Glomerular visceral epithelial cell (primary cell): ENCODE measurements around the gene XPR1.

Experiments used
- DNase-seq: peaks from one replicate; pipeline ENCODE4 v3.0.0-alpha.2; 2016; ENCODE audit errors: extremely low spot score

Gene XPR1

DNA sequence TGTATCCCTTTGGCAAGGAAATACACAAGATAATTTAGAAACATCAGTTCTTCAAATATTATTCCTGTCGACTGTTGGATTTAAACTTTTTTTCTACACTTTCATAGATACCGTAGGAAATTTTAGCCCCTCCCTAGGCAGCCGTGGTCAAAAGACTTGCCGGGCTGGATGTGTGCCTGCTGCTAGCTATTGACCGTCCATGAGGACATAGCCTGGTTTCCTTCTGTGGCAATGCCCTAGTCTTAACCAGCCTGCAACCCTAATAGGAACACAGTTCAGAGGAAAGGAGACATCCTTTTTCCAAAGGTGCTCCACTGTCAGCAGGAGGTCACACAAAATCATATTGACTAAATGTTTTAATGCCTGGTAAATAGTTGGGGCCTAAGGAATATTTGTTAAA, 260.4 kb downstream of the XPR1 start:
- no peak for DNase-seq

DNA sequence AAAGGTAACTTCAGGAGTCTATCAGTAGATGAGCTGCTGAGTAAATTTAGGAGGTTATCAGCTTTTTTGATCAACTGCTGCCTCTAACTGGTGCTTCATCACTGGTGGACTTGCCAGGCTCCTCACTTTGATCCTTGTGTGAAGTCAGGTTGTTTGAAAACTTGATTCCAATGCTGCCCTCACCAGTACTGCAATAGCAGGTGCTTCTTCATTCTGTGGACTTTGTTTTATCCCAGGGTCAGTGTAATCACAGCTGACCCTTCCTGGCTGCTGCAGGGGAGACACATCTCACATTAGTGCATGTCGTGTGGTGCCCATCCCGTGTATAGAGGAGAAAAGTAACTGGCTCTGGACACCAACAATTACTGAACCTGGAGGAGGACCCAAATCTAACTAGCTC, 260.9 kb downstream of the XPR1 start:
- no peak for DNase-seq

DNA sequence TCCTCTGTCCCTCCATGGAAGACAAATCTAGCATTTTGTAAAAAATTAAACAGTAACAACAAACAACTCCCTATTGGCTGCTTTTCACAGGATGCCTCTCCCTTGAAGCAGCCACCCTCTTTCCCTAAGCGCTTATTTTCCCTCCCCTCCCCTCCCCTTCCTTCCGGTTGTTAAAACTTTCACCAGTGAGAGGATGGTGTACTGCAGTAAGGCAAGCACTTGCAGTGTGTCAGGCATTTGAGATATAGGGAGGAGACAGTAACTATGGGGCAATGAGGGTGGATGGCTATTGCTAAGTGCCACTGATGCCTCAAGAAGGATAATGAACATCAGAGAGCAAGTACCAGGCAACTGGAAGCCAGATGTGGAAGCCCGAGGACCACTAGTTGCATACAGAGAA, 261.8 kb downstream of the XPR1 start:
- no peak for DNase-seq

DNA sequence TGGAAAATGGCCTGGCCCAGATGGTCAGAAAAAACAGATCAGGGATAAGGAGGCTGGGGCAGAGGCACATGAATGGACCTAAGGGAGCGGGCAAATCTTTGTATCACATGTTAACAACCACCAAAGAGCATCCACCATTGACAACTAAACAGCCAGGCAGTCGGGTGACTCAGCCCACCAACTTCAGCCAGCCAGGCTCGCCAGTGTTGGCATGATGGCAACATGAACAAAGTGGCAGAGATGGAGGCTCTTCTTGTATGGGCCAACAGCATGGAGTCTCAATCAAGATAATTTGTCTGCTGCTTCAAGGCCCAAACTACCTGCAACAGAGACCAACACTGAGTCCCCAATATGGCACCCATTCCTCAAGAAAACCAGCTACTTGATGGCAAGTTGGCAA, 264.3 kb downstream of the XPR1 start:
- DNase-seq, result no peak

DNA sequence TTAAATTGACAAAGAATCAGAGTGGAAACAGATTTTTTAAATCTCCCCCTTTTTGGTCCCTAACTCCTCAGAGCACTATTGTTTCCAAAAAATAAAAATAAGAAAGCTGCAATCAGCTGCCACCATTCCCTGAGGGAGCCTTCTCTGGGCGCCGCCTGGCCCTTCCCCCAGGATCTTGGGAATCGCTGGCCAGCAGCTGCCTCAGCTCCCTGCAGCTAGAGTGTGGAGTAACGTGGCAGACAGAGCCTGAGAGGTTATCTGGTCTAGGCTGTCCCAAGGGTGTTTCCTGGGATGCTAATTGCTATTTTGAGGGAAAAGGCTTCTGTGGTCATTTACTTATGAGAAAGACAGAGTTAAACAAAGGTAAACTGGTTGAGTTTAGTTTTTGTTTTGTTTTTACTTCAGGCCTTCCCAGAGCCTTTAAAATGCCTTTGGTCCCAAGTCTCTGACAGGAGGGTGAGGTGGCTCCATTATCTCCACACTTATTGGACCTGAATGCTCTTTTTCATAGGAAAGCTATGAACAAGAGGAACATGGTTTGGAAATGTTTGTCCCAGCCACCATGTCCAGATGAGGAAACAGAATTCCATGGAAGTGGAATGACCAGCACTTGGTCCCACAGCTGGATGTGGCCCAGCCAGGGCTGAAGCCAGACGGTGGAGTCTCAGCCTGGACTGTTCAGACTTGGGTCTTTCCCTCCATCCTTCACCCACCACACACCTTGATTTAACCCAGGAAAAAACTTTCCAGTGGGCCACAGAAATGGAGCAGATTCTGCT, 266.8 kb downstream of the XPR1 start:
- DNase-seq, result no peak

DNA sequence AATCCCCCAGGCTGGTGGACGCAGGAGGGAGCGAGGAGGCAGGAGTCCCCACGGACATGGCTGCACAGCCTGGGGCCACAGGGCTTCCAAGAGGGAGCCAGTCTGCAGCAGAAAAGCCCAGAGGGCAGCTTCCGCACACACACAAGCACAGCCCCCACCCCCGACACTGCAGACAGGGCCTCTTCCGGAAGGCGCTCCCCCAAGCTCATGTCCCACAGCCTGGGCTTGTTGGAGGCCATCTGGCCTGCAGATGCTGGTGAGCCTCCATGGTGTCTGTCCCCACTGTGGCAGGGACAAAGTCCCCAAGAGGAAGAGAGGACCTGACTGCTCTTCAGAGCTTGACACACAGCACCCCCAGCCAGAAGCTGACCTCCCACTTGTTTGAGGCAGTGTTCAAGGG, 267.4 kb downstream of the XPR1 start:
- no peak for DNase-seq

DNA sequence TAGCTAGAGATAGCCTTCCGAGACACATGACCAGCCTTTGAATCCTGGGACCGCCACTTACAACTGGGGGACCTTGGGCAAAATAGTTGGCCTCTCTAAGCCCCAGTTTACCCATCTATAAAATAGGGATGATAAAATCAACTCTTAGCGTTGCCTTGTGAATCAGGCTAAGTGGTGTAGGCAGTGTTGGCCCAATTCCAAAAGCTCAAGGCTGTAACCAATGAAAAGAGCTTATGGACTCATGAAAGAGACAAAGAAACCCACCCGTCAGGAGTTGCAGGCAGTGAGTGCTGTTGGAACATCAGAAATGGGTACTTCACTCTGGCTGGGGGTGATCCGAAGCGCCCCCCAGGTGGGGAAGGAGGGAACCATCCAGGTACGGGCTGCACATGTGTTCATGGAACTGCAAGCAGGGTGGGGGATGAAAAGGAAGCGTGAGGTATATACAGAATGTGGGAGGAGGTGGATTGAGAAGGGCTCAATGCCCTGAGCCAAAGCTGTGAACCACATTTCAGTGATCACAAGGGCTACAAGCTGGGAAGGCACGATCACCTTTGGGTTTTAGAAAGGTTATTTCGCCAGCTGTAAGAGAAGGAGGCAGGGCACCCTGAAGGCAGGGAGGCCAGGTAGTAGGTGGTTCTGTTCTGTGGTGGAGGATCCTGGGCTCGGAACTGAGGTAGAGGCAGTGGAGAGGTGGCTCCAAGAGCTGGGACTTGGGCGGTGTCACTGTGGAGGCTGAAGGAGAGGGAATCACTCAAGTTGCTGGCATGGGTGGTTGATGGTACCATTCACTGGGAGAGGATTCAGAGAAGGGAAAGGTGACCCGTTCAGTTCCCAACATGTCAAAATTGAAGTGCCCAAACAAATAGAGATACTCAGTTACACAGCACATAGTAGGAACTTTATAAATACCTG, 269.5 kb downstream of the XPR1 start:
- DNase-seq, result no peak

DNA sequence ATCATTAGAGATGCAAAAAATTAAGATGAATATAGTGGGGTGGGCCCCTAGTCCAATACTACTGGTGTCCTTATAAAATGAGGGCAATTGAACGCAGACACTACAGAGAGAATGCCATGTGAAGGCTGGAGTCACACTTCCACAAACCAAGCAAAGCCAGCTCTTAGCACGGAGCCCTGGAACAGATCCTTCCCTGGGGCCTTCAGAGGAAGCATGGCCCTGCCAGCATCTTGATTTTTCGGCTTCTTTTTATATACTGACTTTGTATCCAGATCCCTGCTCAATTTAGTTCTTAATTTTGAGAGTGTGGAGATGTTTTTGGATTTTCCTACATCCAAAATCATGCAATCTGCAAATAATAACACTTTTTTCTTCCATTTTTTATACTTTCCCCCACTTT, 270.7 kb downstream of the XPR1 start:
- no peak for DNase-seq

DNA sequence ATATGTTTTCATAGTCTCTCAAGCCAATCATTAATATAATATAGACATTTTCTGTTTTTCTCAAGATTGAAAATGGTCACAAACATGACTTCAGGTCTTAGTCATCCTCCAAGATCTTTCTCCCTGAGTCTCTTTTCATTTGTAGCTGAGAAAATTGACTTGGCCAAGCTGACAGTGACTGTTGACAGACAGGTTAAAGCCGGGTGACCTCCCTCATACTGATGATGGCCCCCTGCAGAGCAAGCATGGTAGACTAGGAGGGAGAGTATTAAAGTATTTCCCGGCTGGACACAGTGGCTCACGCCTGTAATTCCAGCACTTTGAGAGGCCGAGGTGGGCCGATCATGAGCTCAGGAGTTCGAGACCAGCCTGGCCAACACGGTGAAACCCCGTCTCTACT, 274.1 kb downstream of the XPR1 start:
- DNase-seq, result no peak

DNA sequence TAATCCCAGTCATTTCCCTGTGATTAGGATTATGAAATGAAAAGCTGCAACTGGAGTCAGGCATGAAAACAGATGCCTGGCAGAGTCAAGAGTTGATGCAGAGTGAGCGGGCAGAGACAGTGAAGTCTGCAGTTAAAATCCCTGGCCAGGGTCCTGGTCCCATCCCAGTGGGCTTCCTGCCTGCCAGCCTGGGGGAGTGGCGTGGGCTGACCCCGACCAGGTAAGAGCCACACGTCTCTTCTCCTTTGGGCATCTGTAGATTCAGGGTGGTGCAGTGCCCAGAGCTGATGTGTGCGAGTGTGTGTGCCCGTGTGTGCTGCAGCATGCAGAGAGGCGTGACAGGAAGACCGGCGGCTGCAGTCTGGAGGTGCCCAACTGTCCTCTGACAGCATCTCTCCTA, 274.7 kb downstream of the XPR1 start:
- DNase-seq, result no peak

DNA sequence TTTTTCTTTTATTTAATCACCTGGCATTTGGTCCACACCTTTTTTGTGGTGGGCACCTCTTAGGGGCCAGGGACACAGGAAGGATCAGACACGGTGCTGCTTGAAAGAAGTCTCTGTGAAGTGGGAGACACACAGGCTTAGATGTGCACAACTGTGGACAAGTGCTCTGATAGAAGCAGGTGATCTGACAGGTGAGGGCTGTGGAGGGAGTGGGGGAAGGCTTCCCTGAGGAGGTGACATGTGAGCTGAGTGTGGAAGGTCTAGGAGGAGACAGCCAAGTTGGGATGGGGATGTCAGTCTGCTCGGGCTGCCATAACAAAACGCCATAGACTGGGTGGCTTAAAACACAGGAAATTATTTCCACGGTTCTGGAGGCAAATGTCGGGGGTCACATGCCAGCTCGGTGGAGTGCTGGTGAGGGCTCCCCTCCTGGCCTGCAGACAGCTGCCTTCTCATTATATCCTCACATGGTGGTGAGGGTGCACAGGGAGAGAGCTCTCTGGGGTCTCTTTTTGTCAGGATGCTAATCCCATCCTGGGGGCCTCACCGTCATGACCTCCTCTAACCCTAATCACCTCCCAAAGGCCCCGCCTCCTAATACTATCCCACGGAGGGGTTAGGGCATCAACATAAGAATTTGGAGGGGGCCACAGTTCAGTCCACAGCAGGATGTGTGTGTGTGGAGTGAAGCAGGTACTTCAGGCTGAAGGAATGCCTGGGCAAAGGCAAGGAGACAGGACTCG, 275.7 kb downstream of the XPR1 start:
- DNase-seq, result no peak

DNA sequence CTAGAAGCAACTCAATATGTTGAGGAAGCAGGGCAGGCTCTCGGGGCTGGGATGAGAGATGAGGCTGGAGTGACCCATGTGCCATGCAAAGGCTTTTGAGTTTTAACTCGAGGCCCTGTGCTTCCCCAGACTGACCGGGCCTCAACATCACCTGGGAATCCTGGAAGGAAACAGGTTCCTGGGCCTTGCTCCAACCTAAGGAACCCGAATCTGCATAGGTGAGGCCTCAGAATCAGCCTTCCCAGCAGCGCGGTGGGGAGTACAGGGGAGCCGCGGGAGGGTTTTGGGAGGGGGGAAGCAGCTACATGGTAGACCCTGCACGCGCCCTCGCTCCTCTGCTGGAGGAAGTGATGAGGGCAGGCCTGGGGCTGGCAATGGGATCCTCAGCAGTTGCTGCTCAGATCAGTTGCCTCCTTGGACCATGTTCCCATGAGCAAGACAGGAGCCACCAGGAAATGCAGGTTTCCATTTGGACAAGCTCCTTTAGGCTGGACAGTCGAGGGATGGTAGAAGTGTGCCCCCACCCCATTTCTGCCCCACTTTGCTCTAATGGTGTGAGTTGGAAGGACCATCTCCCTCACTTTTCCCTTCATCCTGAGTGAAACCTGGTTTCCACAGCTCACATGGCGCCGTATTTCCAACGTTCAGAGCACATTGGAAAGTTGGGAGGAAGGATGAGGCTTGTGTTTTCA, 276.4 kb downstream of the XPR1 start:
- no peak for DNase-seq

DNA sequence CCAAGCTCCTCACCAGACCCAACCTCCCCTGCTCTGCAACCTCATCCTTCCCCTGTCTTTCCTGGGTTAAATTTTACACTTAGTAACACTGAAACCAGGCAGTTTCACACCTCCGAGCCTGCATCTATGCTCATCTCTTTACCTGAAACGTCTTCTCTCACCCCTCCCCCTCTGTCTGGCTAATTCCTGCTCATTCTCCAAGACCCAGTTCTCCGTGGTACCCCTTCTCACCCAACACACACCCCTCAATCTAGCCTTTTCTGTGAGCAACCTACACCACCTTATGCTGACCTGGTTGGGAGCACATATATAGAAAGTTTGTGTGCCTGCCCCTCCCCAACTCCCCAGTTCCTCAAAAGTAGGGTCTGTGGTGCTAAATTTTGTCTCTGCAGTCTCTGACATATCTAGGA, 277.2 kb downstream of the XPR1 start:
- DNase-seq, result no peak

DNA sequence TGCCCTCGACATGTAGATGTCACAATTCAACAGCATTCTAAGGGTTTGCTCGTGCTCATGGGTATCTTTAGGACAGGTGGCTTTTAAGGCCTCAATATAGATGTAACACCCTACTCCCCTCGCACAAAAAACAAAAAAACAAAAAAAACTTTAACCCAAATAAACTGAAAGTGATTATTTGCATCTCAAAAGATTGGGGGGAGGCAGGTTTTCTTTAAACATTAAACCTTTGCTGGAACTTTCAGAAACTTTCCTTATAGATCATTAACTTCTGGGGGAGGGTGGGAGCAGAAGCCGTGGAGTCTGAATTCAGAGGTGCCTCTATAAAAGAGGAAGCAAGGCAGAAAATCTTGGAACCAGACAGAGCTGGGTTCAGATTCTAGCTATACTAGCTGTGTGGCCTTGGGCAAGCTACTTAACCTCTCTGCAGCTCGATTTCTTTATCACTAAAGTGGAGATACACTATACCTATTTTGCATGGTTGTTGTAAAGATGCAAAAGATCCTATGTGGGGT, 277.7 kb downstream of the XPR1 start:
- DNase-seq, result peak; percentile 24

DNA sequence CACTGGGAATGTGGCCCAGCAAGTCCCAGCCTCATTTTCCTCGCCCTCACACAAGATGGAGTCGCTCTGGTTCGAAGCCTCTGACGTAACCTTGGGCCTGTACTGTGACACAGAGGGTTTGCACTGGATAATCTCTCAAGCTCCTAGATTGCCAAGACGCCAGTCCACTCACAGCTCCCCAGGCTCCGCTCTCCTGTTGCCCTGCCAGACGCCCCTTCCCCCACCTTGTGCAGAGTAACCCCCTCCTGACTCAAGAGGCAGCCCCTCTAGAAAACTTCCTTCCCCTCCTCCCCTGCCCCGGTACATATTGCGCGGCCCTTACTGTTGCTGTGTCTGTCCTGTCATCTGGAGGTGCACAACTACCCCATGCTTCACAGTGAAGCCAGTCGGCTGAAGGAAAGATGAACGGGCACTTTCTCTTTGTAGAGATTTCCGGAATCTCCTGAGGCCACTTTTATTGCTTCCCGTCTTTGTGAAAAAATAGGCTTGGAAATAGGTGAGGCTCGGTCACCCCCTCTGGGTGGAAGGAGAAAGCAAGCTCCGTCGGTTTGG, 279.9 kb downstream of the XPR1 start:
- peak; percentile 32 for DNase-seq

DNA sequence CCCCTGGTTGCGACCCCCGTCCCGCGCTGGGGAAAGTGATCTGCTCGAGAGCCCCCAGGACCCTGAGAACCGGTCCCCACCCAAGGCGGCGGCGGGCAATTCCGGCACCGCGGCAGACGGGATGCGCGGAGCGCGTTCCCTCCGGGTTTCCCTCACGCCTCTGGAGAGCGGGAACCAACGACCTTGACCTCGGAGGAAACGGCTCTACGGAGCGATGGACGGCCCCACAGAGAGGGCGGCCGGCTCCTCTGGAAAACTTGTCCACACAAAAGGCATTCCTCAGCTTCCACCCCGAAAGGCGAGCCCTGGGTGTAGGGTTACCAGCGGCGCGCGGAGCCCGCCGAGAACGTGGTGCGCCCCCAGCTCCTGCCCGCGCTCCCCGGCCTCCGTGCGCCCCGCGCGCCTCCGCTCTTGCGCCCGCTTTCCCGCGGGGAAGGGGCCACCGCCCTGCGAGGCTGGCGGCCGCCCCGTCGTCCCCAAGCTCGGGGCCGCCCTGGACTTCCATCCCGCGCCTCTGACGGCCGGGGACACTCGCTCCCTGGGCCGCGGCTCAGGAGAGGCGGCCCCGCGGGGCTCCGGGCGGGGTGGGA, 280.5 kb downstream of the XPR1 start:
- peak; percentile 37 for DNase-seq

DNA sequence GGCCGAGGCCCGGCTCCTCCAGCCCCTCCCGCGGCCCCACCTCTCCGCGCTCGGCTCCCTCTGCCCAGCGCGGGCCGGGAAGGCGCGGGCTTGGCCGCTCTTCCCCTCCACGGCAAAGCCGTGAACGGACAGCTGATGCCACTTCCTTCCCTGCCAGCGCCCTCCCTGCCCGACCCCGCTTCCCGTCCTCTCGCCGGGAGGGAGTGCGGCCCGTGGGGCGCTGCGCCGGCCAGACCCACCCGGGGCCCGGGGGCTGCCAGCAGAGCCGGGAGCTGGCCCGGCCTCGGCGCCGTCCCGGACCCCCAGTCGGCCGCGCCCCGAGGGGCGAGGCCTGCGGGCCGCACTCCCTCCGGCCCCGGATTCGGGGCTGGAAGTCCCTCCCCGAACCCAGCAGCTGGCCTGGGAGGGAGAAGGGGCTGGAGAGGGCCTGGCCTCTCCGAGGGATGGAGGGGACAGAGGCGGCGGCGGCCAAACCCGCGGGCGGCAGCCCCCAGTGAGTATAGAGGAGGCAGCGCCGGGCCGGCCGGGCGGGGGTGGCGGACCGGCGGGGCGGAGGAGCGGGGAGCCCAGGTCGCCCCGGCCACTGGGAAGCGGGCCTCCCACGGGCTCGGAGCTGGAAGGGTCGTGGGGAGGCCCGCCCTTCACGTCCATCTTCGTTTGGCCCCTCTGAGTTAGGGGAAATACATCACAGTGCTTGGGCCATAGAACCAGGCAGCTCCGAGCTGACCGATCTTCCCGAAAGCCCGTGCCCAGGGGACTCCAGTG, 281.2 kb downstream of the XPR1 start, which contains the start of gene KIAA1614:
Gene KIAA1614, plus strand, starts transcription at position 97 of the 765 bp plus-strand sequence. Its CDS starts 347 bp downstream, at position 444.
- DNase-seq, result peak; percentile 67

DNA sequence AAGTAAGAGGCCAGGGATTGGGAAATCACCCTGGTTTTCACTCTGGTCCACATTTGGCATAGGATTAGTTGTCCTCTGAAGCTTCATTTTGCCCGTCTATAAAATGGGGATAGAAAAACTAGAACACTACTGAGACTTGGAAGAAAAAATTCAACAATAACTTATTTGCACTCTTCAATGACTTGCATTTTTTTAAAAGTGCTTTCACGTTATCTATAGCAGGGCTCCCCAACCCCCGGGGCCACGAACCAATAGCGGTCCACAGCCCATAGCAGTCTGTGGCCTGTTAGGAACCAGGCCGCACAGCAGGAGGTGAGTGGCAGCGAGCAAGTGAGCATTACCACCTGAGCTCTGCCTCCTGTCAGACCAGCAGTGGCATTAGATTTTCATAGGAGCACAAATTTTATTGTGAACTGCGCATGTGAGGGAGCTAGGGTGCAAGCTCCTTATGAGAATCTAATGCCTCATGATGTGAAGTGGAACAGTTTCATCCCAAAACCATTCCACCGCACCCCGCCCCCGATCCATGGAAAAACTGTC, 283.7 kb downstream of the XPR1 start:
- no peak for DNase-seq

DNA sequence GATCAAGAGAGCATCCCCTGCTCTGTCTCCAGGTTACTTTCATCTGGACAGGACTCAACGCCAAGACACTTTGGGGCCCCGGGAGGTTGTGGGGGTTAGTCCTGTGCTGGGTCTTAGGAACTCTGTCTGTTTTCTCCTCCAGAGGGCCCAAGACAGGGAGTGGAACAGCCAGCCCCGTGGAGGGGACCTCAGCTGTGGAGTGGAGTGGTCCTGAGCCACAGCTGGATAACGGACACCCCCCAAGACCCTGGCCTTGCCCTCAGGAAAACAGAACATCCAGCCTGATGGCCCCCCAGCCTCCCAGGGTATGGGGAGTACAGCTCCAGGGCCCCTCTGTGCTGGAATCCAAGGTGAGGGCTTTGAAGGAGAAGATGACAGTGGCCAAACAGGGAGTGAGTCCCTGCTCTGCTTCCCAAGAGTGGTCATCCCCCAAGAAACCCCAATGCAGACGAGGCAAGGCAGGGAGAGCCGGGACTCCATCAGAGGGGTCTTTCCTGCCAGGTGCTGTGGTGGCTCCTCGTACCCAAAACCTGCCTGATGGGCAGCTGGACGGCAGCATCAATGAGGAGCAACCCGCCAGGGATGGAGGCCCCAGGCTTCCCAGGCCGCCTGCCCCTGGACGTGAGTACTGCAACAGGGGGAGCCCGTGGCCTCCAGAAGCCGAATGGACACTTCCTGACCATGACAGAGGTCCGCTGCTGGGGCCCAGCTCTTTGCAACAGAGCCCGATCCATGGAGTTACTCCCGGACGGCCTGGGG, 284.4 kb downstream of the XPR1 start:
- DNase-seq, result no peak
